NCI-H1105 treated with DMSO at 0.1 percent for 48 hours (cell line): Measurements from ENCODE around the gene CTXN2.

Experiments used
- DNase-seq: peaks from one replicate; lab custom pipeline; 2025; lab: John Stamatoyannopoulos, UW

Gene CTXN2

DNA sequence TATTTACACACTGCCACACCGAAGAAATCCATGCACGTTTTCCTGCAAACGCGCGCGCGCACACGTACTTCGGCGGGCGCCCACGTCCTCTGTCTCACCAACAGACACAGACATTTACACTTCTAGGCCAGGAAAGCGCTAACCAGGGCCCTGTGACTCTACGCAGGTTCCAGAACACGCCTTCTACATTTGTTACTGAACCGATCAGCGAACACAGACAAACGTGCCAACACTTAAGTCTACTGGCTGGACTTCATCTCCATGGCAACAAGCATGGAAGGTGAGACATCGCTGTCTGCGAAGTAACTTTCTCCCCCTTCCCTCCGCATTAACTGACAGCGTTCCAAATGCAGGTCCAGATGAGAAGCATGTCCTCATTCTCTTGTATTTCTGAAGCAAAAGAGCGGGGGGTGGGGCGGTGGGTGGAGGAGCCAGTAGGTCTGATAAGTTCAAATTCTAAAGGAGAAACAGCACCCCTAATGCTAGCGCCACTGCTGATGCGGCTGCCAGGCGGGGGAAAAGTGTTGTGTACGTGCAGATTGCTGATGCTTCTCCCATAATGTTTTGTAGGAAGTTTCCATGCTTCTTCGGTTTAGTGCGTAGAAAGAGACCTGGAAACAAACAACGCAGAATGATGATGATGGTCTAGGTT, at the start of gene CTXN2:
TSS of gene CTXN2 (plus strand) at position 92 of the 652 bp plus-strand sequence. CDS start 9,636 bp downstream, outside the sequence.
- DNase-seq, result no peak

DNA sequence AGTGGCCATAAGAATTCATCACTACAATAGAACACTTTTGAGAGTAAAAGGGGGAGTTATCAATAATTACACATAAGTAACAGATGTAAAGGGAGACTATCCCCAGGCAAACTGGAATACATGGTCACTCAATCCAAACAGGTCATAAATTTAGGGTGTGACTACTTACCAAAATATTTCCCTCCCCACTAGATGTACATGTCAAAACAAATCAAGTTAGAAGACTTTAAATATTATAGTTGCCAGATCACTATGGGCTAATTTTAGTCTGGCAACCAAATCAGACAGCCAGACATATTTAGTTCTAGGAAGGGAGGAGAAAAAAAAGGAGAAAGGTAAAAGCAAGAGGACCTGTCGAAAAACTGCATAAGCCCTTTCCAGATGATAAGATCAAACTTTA, 47.6 kb upstream of the CTXN2 start:
- no peak for DNase-seq

DNA sequence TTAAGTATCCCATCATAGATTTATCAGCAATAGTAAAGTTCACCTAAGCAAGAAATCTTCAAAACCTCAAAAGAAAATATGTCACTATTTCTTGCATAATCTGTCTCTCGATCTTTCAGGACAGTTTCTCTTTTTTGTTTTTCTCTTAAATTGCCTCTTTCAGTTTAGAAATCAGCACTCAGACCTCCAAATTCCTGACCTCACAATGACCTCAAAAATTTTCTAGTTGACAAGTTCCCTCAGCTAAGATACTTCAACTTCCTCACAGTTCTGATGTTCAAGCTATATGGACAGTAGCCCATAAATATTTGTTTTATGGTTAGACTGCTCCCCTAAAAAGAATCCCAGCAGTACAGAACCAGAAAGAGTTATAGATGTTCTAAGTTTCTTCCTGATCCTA, 46.6 kb upstream of the CTXN2 start:
- no peak for DNase-seq

DNA sequence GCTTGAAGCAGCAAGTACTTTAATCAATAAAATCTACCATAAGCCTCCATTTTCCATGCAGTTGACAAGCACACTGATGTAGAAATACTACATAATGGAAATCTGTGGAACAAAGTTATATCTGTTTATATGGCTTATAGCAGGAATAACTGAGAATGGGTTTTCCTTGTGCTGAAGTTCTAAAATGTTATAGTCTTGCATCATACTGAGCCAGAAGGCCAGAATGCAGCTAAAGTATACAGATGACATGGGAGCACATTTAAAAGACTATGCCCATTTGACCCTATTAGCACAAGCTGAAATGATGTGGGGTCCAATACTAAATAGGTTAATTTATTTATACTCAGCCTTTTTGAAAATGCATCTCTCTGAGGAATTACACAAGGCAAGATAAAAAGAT, 45.5 kb upstream of the CTXN2 start:
- DNase-seq, result no peak

DNA sequence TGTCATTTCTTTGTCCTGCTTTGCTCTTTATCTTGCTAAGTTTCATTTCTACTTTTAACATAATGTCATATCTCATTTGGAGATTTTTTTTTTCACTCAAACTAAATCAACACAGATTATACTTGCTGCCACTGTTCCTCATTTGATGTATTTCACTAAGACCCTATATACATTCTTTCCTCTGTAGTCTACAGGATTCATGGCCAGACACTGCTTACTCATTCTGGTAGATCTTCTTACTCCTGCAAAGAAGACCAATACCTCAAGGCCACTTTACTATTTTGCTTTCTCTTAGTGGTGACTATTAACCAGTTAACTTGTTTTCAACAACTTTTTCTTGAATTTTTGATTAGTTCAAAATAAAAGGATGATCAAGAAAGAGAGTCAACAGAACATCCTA, 44.1 kb upstream of the CTXN2 start:
- DNase-seq, result no peak

DNA sequence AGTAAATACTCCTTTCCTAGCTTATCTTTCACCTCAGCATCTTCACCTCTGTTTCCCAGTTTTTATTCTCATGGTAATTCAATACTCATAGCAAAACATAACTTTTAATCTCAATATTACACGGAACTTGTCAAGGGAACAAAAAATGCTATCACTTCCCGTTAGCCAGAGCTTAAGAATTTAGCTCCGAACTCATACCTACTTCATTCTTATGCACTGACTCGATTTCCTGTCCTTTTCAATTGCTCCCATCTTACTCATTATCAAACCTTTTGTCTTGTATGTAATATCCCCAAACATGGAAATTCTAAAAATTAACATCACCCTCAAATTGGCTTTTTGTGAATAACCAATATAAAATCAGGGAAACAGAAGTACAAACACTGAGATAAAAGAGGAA, 41.6 kb upstream of the CTXN2 start:
- no peak for DNase-seq

DNA sequence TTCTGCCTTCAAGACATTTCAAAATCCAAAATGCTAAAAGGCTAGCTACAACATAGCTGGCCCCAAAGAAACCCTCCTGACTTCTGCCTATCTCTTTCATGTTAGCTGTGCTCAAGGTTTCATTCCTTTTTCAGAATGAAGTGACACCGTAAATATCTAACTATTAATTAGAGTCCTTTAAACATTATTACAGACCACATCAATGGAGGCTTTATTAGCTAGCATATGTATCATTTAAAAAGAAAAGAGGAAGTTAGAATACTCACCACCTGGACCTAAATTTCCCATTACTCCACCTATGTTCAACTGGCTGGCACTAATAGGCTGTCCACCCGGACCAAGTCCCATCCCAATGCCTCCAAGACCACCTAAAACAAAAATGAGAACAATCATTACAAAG, 37.9 kb upstream of the CTXN2 start:
- DNase-seq, result no peak

DNA sequence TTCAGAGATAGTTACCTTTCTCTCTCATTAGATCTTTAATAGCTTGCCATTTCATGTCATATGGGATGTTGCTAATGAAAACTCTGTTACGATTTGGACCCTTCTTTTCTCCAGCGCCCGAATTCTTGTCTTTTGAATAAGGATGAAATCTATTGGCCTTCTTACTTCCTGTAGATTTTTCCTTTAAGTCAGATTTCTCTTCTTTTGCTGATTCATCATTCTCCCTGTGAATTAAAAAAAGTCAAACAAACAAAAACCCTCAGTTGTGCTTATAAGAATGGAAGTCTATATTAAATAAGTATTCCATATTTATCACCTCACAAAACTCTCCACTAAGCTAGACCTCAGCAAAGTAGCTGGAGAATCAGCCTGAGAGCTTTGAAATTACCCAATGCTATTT, 22.8 kb upstream of the CTXN2 start:
- no peak for DNase-seq

DNA sequence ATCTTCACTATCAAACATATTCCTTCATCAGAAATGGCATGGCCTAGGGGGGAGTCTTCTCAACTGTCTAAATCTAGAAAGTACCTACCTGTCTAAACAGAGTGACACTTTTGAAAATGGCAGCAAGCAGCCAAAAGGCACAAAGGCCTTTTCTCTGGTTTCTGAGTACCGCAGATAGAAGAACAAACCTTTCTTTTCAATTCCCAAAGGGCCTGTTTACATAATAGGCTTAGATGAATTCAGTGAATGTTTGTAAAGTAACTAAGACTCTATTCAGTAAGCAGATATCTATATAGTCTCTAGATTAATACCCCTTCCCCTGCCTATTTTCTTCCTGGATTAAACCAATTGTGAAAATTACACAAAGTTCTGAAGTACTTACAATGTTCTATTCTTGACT, 20.5 kb upstream of the CTXN2 start:
- DNase-seq, result no peak

DNA sequence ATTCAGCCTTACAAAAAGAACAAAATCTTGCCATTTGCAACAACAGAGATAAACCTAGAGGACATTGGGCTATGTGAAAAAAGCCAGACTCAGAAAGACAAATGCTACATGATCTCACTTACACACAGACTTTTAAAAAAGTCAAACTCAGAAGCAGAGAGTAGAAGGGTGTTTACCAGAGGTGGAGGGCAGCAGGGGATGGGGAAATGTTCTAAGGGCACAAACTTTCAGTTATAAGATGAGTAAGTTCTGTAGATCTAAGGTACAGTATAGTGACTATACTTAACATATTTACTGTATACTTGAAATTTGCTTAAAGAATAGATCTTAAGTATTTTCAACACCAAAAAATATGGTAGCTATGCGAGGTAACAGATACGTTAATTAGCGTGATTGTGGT, 16.3 kb upstream of the CTXN2 start:
- no peak for DNase-seq

DNA sequence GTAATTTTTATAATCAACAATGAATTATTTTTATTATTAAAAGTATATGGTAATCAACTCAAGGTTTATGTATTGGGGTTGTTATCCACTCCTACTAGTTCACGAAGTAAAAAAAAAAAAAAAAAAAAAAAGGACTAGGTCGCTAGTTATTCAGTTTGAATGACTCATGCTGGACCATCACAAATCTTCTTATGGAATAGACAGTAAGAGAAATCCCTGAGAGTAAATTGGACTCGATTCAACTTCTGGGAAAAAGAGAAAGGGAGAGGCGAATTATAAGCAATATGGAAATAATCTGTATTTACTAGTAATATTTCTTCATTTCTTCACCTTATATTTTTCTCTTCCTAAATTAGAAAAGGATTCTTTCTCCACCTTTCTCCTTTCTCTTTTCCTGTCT, 15.4 kb upstream of the CTXN2 start:
- no peak for DNase-seq

DNA sequence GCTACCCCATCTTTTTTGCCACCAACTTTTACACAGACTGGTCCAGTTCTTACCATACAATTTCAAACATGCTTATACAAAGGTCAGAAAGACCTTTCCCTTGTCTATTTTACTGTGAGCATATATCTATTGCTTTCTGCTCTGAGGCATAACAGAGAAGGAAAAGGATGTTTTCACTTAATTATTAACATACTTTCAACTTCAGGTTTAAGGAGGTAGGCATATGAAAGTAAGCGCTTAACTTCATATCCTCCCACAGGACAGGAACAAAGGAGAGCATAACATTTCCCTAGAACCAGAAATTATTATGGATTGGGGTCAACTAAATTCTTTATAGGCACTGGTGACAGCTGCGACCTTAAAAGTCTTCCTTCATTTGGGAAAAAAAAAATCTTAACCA, 14.5 kb upstream of the CTXN2 start:
- DNase-seq, result no peak

DNA sequence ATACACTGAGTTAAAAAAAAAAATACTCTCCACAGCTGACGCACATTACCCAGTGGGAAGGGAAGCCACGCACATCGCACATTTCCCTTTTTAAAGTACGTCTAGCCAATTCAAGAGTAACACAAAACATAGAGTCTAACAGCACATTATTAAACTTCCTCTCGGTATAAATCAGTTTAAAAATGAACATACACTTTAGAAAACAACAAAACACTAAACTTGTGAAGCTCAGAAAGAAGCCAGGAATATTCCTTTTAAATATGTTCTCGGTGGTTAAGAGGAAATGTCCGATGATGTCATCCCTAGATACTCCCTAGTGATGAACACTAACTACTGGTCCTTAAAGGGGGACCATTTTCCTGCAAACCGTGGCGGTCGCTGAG, 14.1 kb upstream of the CTXN2 start:
- DNase-seq, result no peak

DNA sequence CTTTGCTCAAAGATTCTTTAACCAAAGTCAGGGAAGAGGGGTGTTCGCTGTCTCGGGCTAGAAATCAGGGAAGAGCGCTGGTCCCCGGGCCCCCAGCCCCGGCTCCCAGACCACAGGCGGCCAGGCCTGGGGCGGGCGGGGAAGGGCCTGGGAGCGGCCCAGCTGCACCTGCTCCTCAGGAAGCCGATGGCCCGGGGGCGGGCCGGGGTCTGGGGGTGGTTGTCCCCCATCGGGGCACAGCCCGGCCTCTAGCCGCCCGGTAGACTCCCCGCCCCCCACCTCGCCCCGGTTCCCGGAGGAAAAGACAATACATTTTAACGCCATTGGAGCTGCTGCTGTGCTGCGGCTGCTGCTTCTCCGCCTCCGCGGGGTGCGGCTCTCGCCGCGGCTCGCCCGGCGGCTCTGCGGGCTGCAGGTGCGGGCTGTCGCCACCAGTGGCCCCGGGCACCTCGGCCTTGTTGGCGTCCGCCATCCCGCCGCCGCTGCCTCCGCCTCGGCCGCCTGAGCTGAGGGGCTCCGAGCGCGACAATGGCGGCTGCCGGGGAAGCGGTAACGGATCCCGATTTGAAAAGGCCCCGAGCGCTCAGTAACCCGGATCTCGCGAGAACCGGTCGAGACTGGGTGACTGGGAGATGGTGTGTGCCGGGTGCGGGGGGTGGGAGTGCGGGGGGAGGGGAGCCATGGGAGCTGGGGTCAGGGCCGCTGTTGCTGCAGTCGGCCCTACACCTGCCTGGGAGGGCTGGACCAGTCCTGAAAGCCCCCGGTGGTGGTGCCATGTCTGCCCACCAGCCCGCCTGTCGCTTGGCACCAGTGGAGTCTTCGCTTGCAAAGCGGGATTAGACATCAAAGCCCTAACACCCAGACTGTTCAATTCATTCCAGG, 13.5 kb upstream of the CTXN2 start, which contains the start of gene MYEF2:
TSS of gene MYEF2 (minus strand) at position 530 of the 882 bp plus-strand sequence. CDS start at position 472, 58 bp downstream.
- DNase-seq, result peak; percentile 73

DNA sequence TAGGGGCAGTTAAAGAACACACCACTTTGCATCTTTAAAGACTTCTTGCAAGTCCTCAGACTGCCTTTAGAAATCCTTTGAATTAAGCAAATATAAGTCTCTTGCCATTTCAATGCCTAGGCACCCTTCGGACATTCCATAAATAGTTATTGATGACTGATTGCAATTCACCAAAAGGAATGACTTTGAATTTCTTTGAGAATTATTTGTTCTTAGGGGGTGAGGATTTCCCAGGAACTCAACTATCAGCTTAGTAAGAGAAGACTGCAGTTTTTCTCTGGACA, 12.9 kb upstream of the CTXN2 start:
- no peak for DNase-seq

DNA sequence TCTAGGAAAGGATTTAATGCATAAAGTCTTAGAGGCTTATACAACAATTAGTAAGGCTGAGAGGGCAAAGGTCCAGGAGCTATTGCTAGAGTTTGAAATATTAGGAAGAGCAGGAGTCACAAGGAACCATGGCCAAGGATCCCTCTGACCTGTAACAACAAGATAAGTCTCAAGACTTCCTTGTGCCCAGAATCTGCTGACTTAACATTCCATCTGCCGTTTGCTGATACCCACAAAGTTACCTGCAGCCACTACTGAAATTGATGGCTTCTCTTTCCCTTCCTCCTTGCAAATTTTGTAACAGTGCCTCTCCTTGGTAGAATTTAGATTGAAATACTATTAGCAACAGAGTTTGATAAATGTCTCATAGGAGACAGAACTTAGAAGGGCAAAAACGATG, 8.7 kb upstream of the CTXN2 start:
- DNase-seq, result no peak

DNA sequence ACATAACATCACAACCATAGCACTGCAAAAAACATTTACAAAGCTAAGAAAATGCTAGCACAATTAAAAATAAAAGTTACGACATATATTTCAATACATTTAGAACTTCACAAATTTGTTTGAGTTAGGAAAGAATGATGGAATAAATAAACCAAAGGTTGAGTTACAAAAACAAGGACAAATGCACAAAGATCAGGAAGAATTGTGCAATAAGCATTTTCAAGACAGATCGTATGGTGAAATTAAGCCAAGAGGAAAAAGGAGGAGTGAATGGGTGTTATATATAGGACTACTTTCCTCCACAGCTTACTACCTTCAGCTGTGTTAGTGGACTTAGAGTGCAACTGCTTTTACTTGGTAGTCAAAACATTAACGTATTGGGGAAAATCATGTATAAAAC, 5.9 kb upstream of the CTXN2 start:
- no peak for DNase-seq

DNA sequence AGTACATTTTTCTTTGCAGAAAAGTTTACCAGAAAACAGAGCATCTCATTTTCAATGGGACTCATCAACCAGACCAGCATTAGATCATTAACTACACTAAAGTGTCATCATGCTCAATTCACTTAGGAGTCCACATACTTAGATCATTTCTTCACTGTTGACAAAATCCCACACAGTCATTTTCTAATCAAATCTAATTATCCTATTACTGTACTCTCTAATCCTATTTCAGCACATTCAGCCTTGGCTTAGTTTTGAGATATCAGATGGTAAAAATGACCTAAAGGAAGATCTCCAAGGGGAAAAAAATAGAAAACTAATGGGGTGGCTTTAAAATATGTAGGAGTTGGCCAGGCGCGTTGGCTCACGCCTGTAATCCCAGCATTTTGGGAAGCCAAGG, 5.2 kb upstream of the CTXN2 start:
- no peak for DNase-seq

DNA sequence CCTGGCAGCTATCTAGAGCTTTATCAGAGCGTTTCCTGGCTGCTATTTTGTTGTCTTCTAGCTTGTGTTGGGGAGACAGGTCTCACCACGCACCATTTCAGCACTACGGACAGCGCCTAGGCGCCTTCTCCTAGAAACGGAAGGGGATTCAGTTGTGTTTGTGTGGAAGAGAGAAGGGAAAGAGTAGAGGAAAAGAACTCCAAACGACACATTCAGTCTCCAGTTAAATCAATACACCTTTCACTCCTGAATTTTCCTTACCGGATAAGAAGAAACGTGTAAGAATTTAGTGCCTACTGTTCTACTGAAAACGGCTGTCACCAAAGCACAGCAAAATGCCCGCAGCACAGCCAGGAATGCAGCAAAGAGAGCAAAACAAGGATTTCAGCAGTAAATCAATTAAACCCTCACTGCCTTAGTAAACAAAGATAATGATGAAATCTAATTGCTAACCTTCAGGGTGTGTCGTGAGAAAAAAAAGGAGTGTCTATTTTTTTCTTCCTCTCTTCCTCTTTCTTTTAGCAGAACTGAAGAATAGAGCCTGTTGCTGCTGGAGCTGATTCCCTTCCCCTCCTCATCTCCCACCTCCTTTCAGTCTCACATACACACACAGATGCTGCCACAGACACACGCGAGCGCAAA, 412 bp upstream of the CTXN2 start:
- DNase-seq, result no peak

DNA sequence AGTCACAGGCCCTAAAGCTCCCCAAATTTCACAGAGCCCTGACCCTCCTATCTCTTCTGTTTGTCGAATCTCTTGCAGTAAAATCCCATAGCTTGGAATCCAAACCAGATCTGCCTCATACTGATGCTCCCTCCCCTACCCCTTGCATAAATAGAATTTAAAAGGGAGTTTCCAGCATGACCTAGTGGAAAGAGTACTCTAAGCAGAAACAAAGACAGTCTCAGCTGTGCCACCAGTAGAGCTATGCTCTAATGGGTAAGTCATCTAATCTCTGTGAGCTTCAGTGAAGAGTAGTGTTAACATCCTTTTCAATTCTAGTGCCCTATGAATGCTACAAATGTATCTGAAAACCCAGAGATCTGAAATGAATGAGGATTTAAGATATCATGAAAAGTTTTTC, 10.6 kb downstream of the CTXN2 start:
- DNase-seq, result no peak

DNA sequence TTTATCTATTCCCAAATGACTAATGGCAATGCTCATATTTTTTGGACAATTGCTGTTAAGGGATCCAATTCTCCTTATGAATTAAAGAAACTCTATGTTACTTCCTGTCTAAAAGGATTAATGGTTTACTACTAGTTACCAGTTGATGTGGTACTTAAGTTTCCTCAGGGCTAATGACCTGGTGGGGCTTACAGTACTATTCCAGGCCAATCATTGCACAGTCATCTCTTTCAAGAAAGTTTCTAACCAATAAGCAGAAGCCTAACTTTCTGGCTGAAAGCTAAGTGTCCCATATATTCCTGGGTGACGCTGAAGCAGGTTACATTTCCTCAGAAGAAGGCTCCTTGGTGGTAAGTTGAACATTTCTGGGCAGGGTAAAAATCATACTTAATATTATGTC, 14.5 kb downstream of the CTXN2 start, which contains the start of gene SLC12A1:
TSS of gene SLC12A1 (plus strand) at position 322 of the 400 bp plus-strand sequence. CDS start 1,418 bp downstream, outside the sequence.
- no peak for DNase-seq

DNA sequence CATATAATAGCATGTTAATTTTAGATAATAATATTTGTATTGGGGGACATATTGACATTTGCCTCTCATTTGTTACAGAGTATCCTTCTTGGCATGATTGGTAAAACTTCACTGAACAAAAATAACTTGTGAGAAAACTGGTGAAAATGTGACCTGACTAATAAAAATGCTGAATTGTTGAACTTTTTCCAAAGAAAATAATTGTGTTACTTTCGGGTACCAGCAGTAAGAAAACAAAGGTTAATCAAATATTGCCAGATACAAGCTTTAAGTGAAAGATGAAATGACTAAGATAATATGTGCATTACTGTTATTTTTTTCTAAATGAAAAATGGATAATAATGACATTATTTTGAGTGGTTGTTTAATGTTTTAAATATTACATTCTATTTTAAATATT, 29.8 kb downstream of the CTXN2 start:
- DNase-seq, result no peak

DNA sequence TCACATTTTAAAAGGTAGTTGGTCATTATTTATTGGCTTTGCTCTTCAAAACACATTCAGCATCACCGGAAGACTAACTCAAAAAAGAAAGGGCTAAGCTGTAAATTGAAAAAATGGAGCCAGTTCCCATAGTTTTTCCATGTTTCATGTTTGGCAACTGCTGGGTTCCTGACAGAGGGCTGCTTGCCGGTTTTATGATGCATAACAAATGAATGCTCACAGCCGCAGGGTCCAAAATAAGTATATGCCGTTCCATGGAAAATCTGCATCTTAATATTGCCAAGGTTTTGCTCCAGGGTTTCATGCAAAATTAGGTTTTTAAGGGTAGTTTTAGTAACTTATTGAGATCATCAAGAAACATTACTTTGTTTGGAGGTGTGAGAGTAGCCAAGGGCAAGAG, 30.4 kb downstream of the CTXN2 start:
- no peak for DNase-seq
